GM19372 (cell line): ENCODE measurements around the gene LMO2.
"Not testable (repeated sequence)": the region's sequence is repeated elsewhere in the genome, so short reads cannot be mapped to it uniquely, and the experiment has no call there.

Source experiments
- ATAC-seq: cut with Tn5 transposase; IDR thresholded peaks from one replicate; pipeline ENCODE4 v1.9.1; 2021; ENCODE audit warnings: mild to moderate bottlenecking, low read depth, moderate library complexity; ENCODE audit not compliant: unreplicated experiment

Gene LMO2

GRCh38 chr11:33829430-33830141 lies 62.3 kb downstream of the LMO2 start:
- peak; percentile 65 for ATAC-seq

- ATAC-seq, result no peak
Measured at GRCh38 chr11:33828604-33829429, 63.1 kb downstream of the LMO2 start.

GRCh38 chr11:33827206-33827605 lies 64.7 kb downstream of the LMO2 start:
- ATAC-seq, result no peak

- no peak for ATAC-seq
Measured at GRCh38 chr11:33825854-33826560, 65.9 kb downstream of the LMO2 start.

GRCh38 chr11:33822981-33823380 lies 68.9 kb downstream of the LMO2 start:
- ATAC-seq, result not testable (repeated sequence)

GRCh38 chr11:33819278-33820035 lies 72.4 kb downstream of the LMO2 start:
- ATAC-seq, result no peak
